Stimulated activated CD8-positive, alpha-beta memory T cell treated with anti-CD3 and anti-CD28 coated beads, Interleukin-7, amount 100 ng/mL, for 4 hours (primary cell): ENCODE data around the gene AFAP1.

Experiments used
- DNase-seq, 2 donors: peaks; one replicate each; pipeline ENCODE4 v3.0.0-alpha.2; 2020; ENCODE audit warnings: low read depth in 2 of 2

The AFAP1 gene

GRCh38 chr4:7967501-7968261 is 28.0 kb upstream of the AFAP1 start:
- no peak for DNase-seq

- no peak for DNase-seq
Observed at GRCh38 chr4:7967063-7967440, 27.4 kb upstream of the AFAP1 start.

- DNase-seq: no peak
Observed at GRCh38 chr4:7966281-7967062, 26.8 kb upstream of the AFAP1 start.

- peak; percentile 45 to 56 for DNase-seq
Observed at GRCh38 chr4:7964890-7965662, 25.4 kb upstream of the AFAP1 start.

GRCh38 chr4:7964459-7964858 is 24.8 kb upstream of the AFAP1 start:
- DNase-seq: no peak

GRCh38 chr4:7963691-7964090 is 24.0 kb upstream of the AFAP1 start:
- no peak for DNase-seq

GRCh38 chr4:7962609-7963508 is 23.2 kb upstream of the AFAP1 start:
- no peak for DNase-seq

- DNase-seq: peak; percentile 62 to 67
Observed at GRCh38 chr4:7960790-7961655, 21.4 kb upstream of the AFAP1 start.

GRCh38 chr4:7960017-7960789 is 20.5 kb upstream of the AFAP1 start:
- DNase-seq: no peak

GRCh38 chr4:7959078-7959477 is 19.4 kb upstream of the AFAP1 start:
- DNase-seq: no peak

- no peak for DNase-seq
Observed at GRCh38 chr4:7956934-7957656, 17.4 kb upstream of the AFAP1 start.

- no peak for DNase-seq
Observed at GRCh38 chr4:7956270-7956808, 16.7 kb upstream of the AFAP1 start.

GRCh38 chr4:7955393-7955792 is 15.7 kb upstream of the AFAP1 start:
- DNase-seq: no peak

- no peak for DNase-seq
Observed at GRCh38 chr4:7952615-7953014, 13.0 kb upstream of the AFAP1 start.

GRCh38 chr4:7950301-7951092 is 10.8 kb upstream of the AFAP1 start:
- DNase-seq: no peak

GRCh38 chr4:7949759-7950158 is 10.1 kb upstream of the AFAP1 start:
- DNase-seq: no peak

- no peak for DNase-seq
Observed at GRCh38 chr4:7947927-7948326, 8.3 kb upstream of the AFAP1 start.
